GM21360 (cell line): ENCODE data around the gene TBC1D24.
"Not testable (repeated sequence)": the region's sequence is repeated elsewhere in the genome, so short reads cannot be mapped to it uniquely, and the experiment has no call there.

Source experiments
- ATAC-seq: cut with Tn5 transposase; IDR thresholded peaks from one replicate; pipeline ENCODE4 v1.9.1; 2021; ENCODE audit warnings: mild to moderate bottlenecking, moderate library complexity; ENCODE audit not compliant: unreplicated experiment

TBC1D24 gene

GRCh38 chr16:2468233-2468724 lies 6.6 kb upstream of the TBC1D24 start:
- ATAC-seq: no peak

- no peak for ATAC-seq
Measured at GRCh38 chr16:2468725-2469398, 6.1 kb upstream of the TBC1D24 start.

- ATAC-seq: no peak
Measured at GRCh38 chr16:2469399-2470233, 5.3 kb upstream of the TBC1D24 start.

- ATAC-seq: no peak
Measured at GRCh38 chr16:2470234-2470601, 4.7 kb upstream of the TBC1D24 start.

GRCh38 chr16:2470603-2471015 lies 4.3 kb upstream of the TBC1D24 start:
- no peak for ATAC-seq

- no peak for ATAC-seq
Measured at GRCh38 chr16:2471016-2471652, 3.8 kb upstream of the TBC1D24 start, which contains the start of gene NTN3. Gene NTN3, plus strand, starts transcription at chr16:2471297. Its CDS starts 405 bp downstream, at chr16:2471702.

GRCh38 chr16:2471653-2472487 lies 3.1 kb upstream of the TBC1D24 start:
- no peak for ATAC-seq

- ATAC-seq: no peak
Measured at GRCh38 chr16:2472488-2472864, 2.5 kb upstream of the TBC1D24 start.

- ATAC-seq: no peak
Measured at GRCh38 chr16:2472885-2473445, 2.0 kb upstream of the TBC1D24 start.

- ATAC-seq: no peak
Measured at GRCh38 chr16:2473446-2473926, 1.4 kb upstream of the TBC1D24 start.

- ATAC-seq: no peak
Measured at GRCh38 chr16:2473999-2474876, 689 bp upstream of the TBC1D24 start.

GRCh38 chr16:2475413-2476344 lies 752 bp downstream of the TBC1D24 start:
- ATAC-seq: no peak

- ATAC-seq: no peak
Measured at GRCh38 chr16:2476345-2476720, 1.4 kb downstream of the TBC1D24 start.

GRCh38 chr16:2476741-2477140 lies 1.8 kb downstream of the TBC1D24 start:
- no peak for ATAC-seq

- no peak for ATAC-seq
Measured at GRCh38 chr16:2477327-2477726, 2.4 kb downstream of the TBC1D24 start.

GRCh38 chr16:2478279-2478678 lies 3.4 kb downstream of the TBC1D24 start:
- no peak for ATAC-seq

- not testable (repeated sequence) for ATAC-seq
Measured at GRCh38 chr16:2479996-2480395, 5.1 kb downstream of the TBC1D24 start.

GRCh38 chr16:2480948-2481347 lies 6.0 kb downstream of the TBC1D24 start:
- ATAC-seq: no peak
